IMR-90 (cell line): ENCODE data around the gene ITSN2. TPM values are rescaled to one million over a fixed set of nuclear protein-coding genes. Genes with fewer than 3 reads are reported as not detected.

Source experiments
- ATAC-seq: fragments of 200-7000 bp; cut with Tn5 transposase; 2 replicates; pipeline ENCODE4 v1.9.1; 2020; ENCODE audit warnings: low read depth, mild to moderate bottlenecking, moderate library complexity
- BruUV-seq: library from RNA; stranded (reverse); fragments of 400-500 nt; replicated peaks from 2 replicates; lab custom pipeline; 2021; lab: Mats Ljungman, UMichigan
- CTCF ChIA-PET: fragments of 300-600 bp; formaldehyde crosslinking; extraction: SDS; loops from one replicate; lab custom pipeline; 2021; ENCODE audit warnings: antibody characterized with exemption; lab: Yijun Ruan, JAX
- POLR2A ChIA-PET: fragments of 300-600 bp; sonication (Branson Sonifier 250); formaldehyde crosslinking; loops from one replicate; lab custom pipeline; 2022; ENCODE audit warnings: antibody characterized with exemption; ENCODE audit not compliant: unreplicated experiment; lab: Charles Lee
- DNase-seq: peaks from one replicate; pipeline ENCODE4 v3.0.0; 2013
- H2AFZ ChIP-seq: replicated peaks from 2 replicates; pipeline ENCODE3; 2013; ENCODE audit warnings: low read length, mild to moderate bottlenecking; ENCODE audit not compliant: poor library complexity
- H2AK5ac ChIP-seq: 2 replicates; pipeline ENCODE4 v1.6.1; 2013; ENCODE audit warnings: low read depth, low read length, inconsistent platforms
- H2AK9ac ChIP-seq: replicated peaks from 2 replicates; pipeline ENCODE3; 2013; ENCODE audit warnings: mild to moderate bottlenecking, low read depth, low read length, moderate library complexity; ENCODE audit not compliant: poor library complexity
- H2BK120ac ChIP-seq: 2 replicates; pipeline ENCODE4 v1.6.1; 2013; ENCODE audit warnings: low read depth, low read length, inconsistent platforms
- H2BK15ac ChIP-seq: 3 replicates; pipeline ENCODE4 v1.6.1; 2013; ENCODE audit warnings: low read depth, low read length, inconsistent platforms
- H2BK20ac ChIP-seq: 2 replicates; pipeline ENCODE4 v1.6.1; 2013; ENCODE audit warnings: low read depth, mild to moderate bottlenecking, inconsistent platforms, low read length, moderate library complexity
- H2BK5ac ChIP-seq: 2 replicates; pipeline ENCODE4 v1.6.1; 2013; ENCODE audit warnings: mild to moderate bottlenecking, low read depth, low read length, inconsistent platforms; ENCODE audit not compliant: poor library complexity, severe bottlenecking
- H3K14ac ChIP-seq: replicated peaks from 2 replicates; pipeline ENCODE4 v1.6.1; 2013; ENCODE audit warnings: low read depth, low read length, inconsistent platforms
- H3K18ac ChIP-seq: 2 replicates; pipeline ENCODE4 v1.6.1; 2013; ENCODE audit warnings: low read depth, low read length, control low read depth
- H3K23ac ChIP-seq: 2 replicates; pipeline ENCODE4 v1.6.1; 2013; ENCODE audit warnings: low read depth, low read length, inconsistent platforms
- H3K27ac ChIP-seq: 2 replicates; pipeline ENCODE4 v1.5.1; 2013; ENCODE audit warnings: mild to moderate bottlenecking, control low read depth, low read length; ENCODE audit not compliant: insufficient read depth
- H3K27me3 ChIP-seq: 2 replicates; pipeline ENCODE4 v1.6.1; 2013; ENCODE audit warnings: low read length; ENCODE audit not compliant: control insufficient read depth, insufficient read depth
- H3K36me3 ChIP-seq: 2 replicates; pipeline ENCODE4 v1.6.1; 2013; ENCODE audit warnings: low read length, mixed read lengths; ENCODE audit not compliant: control insufficient read depth, insufficient read depth
- H3K4ac ChIP-seq: 2 replicates; pipeline ENCODE4 v1.6.1; 2013; ENCODE audit warnings: low read depth, low read length, inconsistent platforms
- H3K4me1 ChIP-seq: 2 replicates; pipeline ENCODE4 v1.6.1; 2013; ENCODE audit warnings: low read length, mixed read lengths; ENCODE audit not compliant: control insufficient read depth, insufficient read depth
- H3K4me2 ChIP-seq: 2 replicates; pipeline ENCODE4 v1.6.1; 2013; ENCODE audit warnings: low read depth, mild to moderate bottlenecking, control low read depth, low read length, moderate library complexity
- H3K4me3 ChIP-seq: 2 replicates; pipeline ENCODE4 v1.5.1; 2013; ENCODE audit warnings: low read depth, mild to moderate bottlenecking, control low read depth, low read length, moderate library complexity; ENCODE audit not compliant: insufficient read depth
- H3K56ac ChIP-seq: 2 replicates; pipeline ENCODE4 v1.6.1; 2013; ENCODE audit warnings: low read length, inconsistent platforms; ENCODE audit not compliant: insufficient read depth; ENCODE audit errors: extremely low read depth
- H3K79me1 ChIP-seq, 2 experiments: 2 replicates each; pipeline ENCODE4 v1.6.1; 2013; ENCODE audit warnings: low read length in 2 of 2, inconsistent platforms in 1 of 2, low read depth in 1 of 2
- H3K9ac ChIP-seq: 2 replicates; pipeline ENCODE4 v1.6.1; 2013; ENCODE audit warnings: low read depth, low read length, control low read depth
- H3K9me1 ChIP-seq: 2 replicates; pipeline ENCODE4 v1.6.1; 2013; ENCODE audit warnings: low read length, inconsistent platforms; ENCODE audit not compliant: insufficient read depth
- H3K9me3 ChIP-seq: 2 replicates; pipeline ENCODE4 v1.6.1; 2013; ENCODE audit warnings: low read length; ENCODE audit not compliant: control insufficient read depth, insufficient read depth
- H4K20me1 ChIP-seq: 2 replicates; pipeline ENCODE4 v1.6.1; 2013; ENCODE audit warnings: low read length, inconsistent platforms; ENCODE audit not compliant: insufficient read depth
- H4K5ac ChIP-seq: 2 replicates; pipeline ENCODE4 v1.6.1; 2013; ENCODE audit warnings: mild to moderate bottlenecking, low read depth, low read length, control low read depth
- H4K8ac ChIP-seq, 2 experiments: 2 replicates each; pipeline ENCODE4 v1.6.1; 2013; ENCODE audit warnings: low read depth in 2 of 2, low read length in 2 of 2, control low read depth in 1 of 2, inconsistent platforms in 1 of 2
- H4K91ac ChIP-seq: 2 replicates; pipeline ENCODE4 v1.6.1; 2013; ENCODE audit warnings: low read depth, low read length, inconsistent platforms; ENCODE audit not compliant: insufficient read depth
- BHLHE40 ChIP-seq: fragments of 150-350 bp; IDR thresholded peaks from 2 replicates; pipeline ENCODE4 v1.6.1; 2016; ENCODE audit warnings: mild to moderate bottlenecking, low read depth, low read length
- CEBPB ChIP-seq: IDR thresholded peaks from 2 replicates; pipeline ENCODE4 v1.6.1; 2012; ENCODE audit warnings: low read depth, low read length, improper control_type of control experiment
- CHD1 ChIP-seq: IDR thresholded peaks from 2 replicates; pipeline ENCODE4 v1.6.1; 2012; ENCODE audit warnings: low read depth, low read length, improper control_type of control experiment
- CTCF ChIP-seq: conservative IDR thresholded peaks from 2 replicates; pipeline ENCODE4 v1.5.1; 2012; ENCODE audit warnings: mild to moderate bottlenecking, low read depth, low read length, improper control_type of control experiment
- ELK1 ChIP-seq: fragments of 150-350 bp; IDR thresholded peaks from 2 replicates; pipeline ENCODE4 v1.6.1; 2016; ENCODE audit warnings: low read depth, mild to moderate bottlenecking, low read length, moderate library complexity, borderline replicate concordance
- FOS ChIP-seq: fragments of 150-350 bp; IDR thresholded peaks from 2 replicates; pipeline ENCODE4 v1.6.1; 2016; ENCODE audit warnings: low read depth, low read length
- MAFK ChIP-seq: IDR thresholded peaks from 2 replicates; pipeline ENCODE4 v1.6.1; 2012; ENCODE audit warnings: low read depth, low read length, improper control_type of control experiment
- MAZ ChIP-seq: IDR thresholded peaks from 2 replicates; pipeline ENCODE4 v1.6.1; 2012; ENCODE audit warnings: low read depth, mild to moderate bottlenecking, low read length, improper control_type of control experiment, moderate library complexity, borderline replicate concordance
- MXI1 ChIP-seq: IDR thresholded peaks from 2 replicates; pipeline ENCODE4 v1.6.1; 2012; ENCODE audit warnings: low read depth, mild to moderate bottlenecking, low read length, moderate library complexity, borderline replicate concordance
- NFE2L2 ChIP-seq: fragments of 150-350 bp; IDR thresholded peaks from 2 replicates; pipeline ENCODE4 v1.6.1; 2016; ENCODE audit warnings: low read depth, mild to moderate bottlenecking, low read length
- POLR2A ChIP-seq: IDR thresholded peaks from 2 replicates; pipeline ENCODE4 v1.6.1; 2012; ENCODE audit warnings: mild to moderate bottlenecking, low read depth, low read length
- RAD21 ChIP-seq: IDR thresholded peaks from 2 replicates; pipeline ENCODE4 v1.6.1; 2012; ENCODE audit warnings: low read length, improper control_type of control experiment
- RCOR1 ChIP-seq: IDR thresholded peaks from 2 replicates; pipeline ENCODE4 v1.6.1; 2012; ENCODE audit warnings: mild to moderate bottlenecking, low read length, improper control_type of control experiment; ENCODE audit not compliant: insufficient replicate concordance
- RFX5 ChIP-seq: IDR thresholded peaks from 2 replicates; pipeline ENCODE4 v1.8.0; 2012; ENCODE audit warnings: low read depth, mild to moderate bottlenecking, low read length, moderate library complexity
- SMC3 ChIP-seq: fragments of 150-350 bp; IDR thresholded peaks from 2 replicates; pipeline ENCODE4 v1.6.1; 2016; ENCODE audit warnings: low read depth, mild to moderate bottlenecking, antibody characterized with exemption, low read length, moderate library complexity
- USF2 ChIP-seq: fragments of 150-350 bp; IDR thresholded peaks from 2 replicates; pipeline ENCODE4 v1.6.1; 2017; ENCODE audit warnings: mild to moderate bottlenecking, antibody characterized with exemption, low read length, low read depth
- WGBS, 2 experiments: methylation state at CpG; one replicate each; pipeline versions ENCODE4 v1.1.5 to v1.1.7; 2013; ENCODE audit warnings: missing lambda C conversion rate in 2 of 2; ENCODE audit not compliant: insufficient read length in 1 of 2; ENCODE audit errors: extremely low coverage in 2 of 2; 5-methylcytosine and 5-hydroxymethylcytosine counted together
- dilution Hi-C: fragments of 300-500 bp; cut with HindIII; formaldehyde crosslinking; loops from one replicate; pipeline ENCODE4 v1.14.3; 2018; ENCODE audit warnings: low sequenced_read_pairs; ENCODE audit not compliant: unreplicated experiment
- in situ Hi-C: fragments of 300-500 bp; cut with MboI; formaldehyde crosslinking; loops from 3 replicates; pipeline ENCODE4 v1.14.3; 2019; ENCODE audit warnings: low sequenced_read_pairs, inconsistent platforms, mixed read lengths
- intact Hi-C: fragments of 100-400 bp; cut with micrococcal nuclease; formaldehyde crosslinking; loops from 2 replicates; pipeline ENCODE4 v1.10.0; 2022
- polyA plus RNA-seq, 3 experiments: library from polyadenylated mRNA; depleted of rRNA; stranded (reverse); fragments of >200 nt; gene quantifications; 2 replicates each; pipeline ENCODE4 v1.2.3, GENCODE V29; 2012; ENCODE audit warnings: low replicate concordance in 1 of 3
- total RNA-seq: library from RNA; depleted of rRNA; stranded (reverse); fragments of >200 nt; gene quantifications from 2 replicates; pipeline ENCODE4 v1.2.3, GENCODE V29; 2012

The ITSN2 gene
- total and polyA plus RNA-seq, 2 of the 4 experiments (the other 2 are of a cell fraction) = 10.7 to 17.2 TPM

- TF ChIP-seq BHLHE40 (no peak), MXI1 (no peak), CEBPB (no peak), RAD21 (no peak), RFX5 (no peak), NFE2L2 (no peak), POLR2A (no peak), MAZ (no peak), MAFK (no peak), FOS (no peak), RCOR1 (no peak), SMC3 (no peak), USF2 (no peak), CHD1 (no peak), CTCF (no peak), ELK1 (no peak)
- H3K27ac ChIP-seq = no peak overlapping the region
- dilution Hi-C loops = no loop called here
These were observed 169.2 kb downstream of the ITSN2 start for GRCh38 chr2:24191156-24191555.

More at GRCh38 chr2:24191156-24191555, 169.2 kb downstream of the ITSN2 start:
- Histone ChIP-seq H2BK20ac (no peak overlapping the region), H2BK120ac (no peak overlapping the region), H4K5ac (no peak overlapping the region), H2AK9ac (no peak overlapping the region), H3K9ac (no peak overlapping the region), H3K4me1 (no peaks in the 10 kb centered on the region), H3K56ac (no peak overlapping the region), H3K27me3 (peaks cover 6% of the 10 kb centered on the region; the same call in 1 of the 2 replicates), H2BK15ac (no peak overlapping the region), H2BK5ac (no peak overlapping the region), H4K20me1 (no peaks in the 10 kb centered on the region), H2AFZ (no peak overlapping the region), H3K36me3 (no peaks in the 10 kb centered on the region), H4K8ac (no peak overlapping the region), H3K4me2 (no peak overlapping the region), H3K23ac (no peak overlapping the region), H3K9me1 (no peaks in the 10 kb centered on the region), H3K14ac (no peak overlapping the region), H2AK5ac (no peak overlapping the region), H3K9me3 (no peaks in the 10 kb centered on the region), H3K4ac (no peak overlapping the region), H3K79me1 (no peaks in the 10 kb centered on the region), H3K18ac (no peak overlapping the region), H4K91ac (no peak overlapping the region), H3K4me3 (no peak overlapping the region)
- CTCF ChIA-PET = interaction anchor here (0.6 kb wide), 1 partner anchor 156 kb away, joined by 7 read pairs; no protein-coding TSS in a partner anchor
- DNase-seq (no peak), ATAC-seq (no peak)
- WGBS, 2 experiments = no CpG with 5 or more reads among the region's 9 CpGs
- in situ Hi-C loops (no loop called here), intact Hi-C loops (no loop called here)
- POLR2A ChIA-PET = no interaction called here
- no TSS peak for BruUV-seq
